Adrenal gland (tissue), 12 donors: ENCODE measurements around the gene SEC14L5. TPM values are rescaled to one million over a fixed set of nuclear protein-coding genes. Genes with fewer than 3 reads are reported as not detected.
"Not testable (repeated sequence)": the region's sequence is repeated elsewhere in the genome, so short reads cannot be mapped to it uniquely, and the experiment has no call there.

Source experiments
- DNase-seq, 7 donors: peaks; one replicate each; pipeline ENCODE4 v3.0.0-alpha.2; 2019 to 2020
- H3K27ac ChIP-seq, 5 donors: fragments of 200-600 bp; sonication (generic) in 4 of 5; 1 replicate in 3 of 5; 2 replicates in 2 of 5; pipeline versions ENCODE4 v1.5.1 to v1.8.0; 2016 to 2020; ENCODE audit warnings: mild to moderate bottlenecking in 1 of 5
- H3K27me3 ChIP-seq: fragments of 200-600 bp; 2 replicates; pipeline ENCODE4 v1.8.0; 2021
- H3K36me3 ChIP-seq, 2 donors: fragments of 200-600 bp; replicated peaks in 1 of 2; 1 replicate in 1 of 2; 2 replicates in 1 of 2; pipeline versions ENCODE4 v1.5.1 to v1.8.0; 2018 to 2022
- H3K4me1 ChIP-seq, 2 donors: fragments of 200-600 bp; replicated peaks in 1 of 2; 1 replicate in 1 of 2; 2 replicates in 1 of 2; pipeline versions ENCODE4 v1.5.1 to v1.8.0; 2018 to 2021
- H3K4me3 ChIP-seq, 4 donors: fragments of 200-600 bp; sonication (generic) in 3 of 4; one replicate each; pipeline ENCODE4 v1.5.1; 2016 to 2018
- H3K9me3 ChIP-seq, 3 donors: fragments of 200-600 bp; sonication (generic) in 1 of 3; replicated peaks in 1 of 3; 1 replicate in 2 of 3; 2 replicates in 1 of 3; pipeline versions ENCODE4 v1.5.1 to v1.8.0; 2016 to 2021
- CTCF ChIP-seq, 6 experiments: fragments of 450-650 bp in 4 of 6; fragments of 200-600 bp in 2 of 6; sonication (generic) in 1 of 6; IDR thresholded peaks; 1 replicate in 5 of 6; 2 replicates in 1 of 6; pipeline versions ENCODE4 v1.5.1 to v1.8.0; 2016 to 2021; ENCODE audit warnings: antibody characterized with exemption in 6 of 6, mild to moderate bottlenecking in 2 of 6, moderate library complexity in 1 of 6
- POLR2A ChIP-seq, 2 donors: fragments of 450-650 bp; IDR thresholded peaks; one replicate each; pipeline ENCODE4 v1.6.1; 2017; ENCODE audit warnings: antibody characterized with exemption in 2 of 2, mild to moderate bottlenecking in 2 of 2, moderate library complexity in 1 of 2
- WGBS, 4 donors: extraction: QIAGEN DNeasy Blood & Tissue Kit in 2 of 4; methylation state at CpG; one replicate each; pipeline versions ENCODE4 v1.1.5 to v1.1.7; 2013 to 2017; 5-methylcytosine and 5-hydroxymethylcytosine counted together
- intact Hi-C, 2 donors: fragments of 100-400 bp; cut with DNase I; formaldehyde crosslinking; loops; one replicate each; pipeline versions ENCODE4 v1.14.1 to v1.15.0; 2022 to 2023
- polyA plus RNA-seq, 3 donors: library from polyadenylated mRNA; stranded (reverse); fragments of 200-250 nt in 2 of 3; fragments of 350-450 nt in 1 of 3; fragmentation: Illumina TruSeq in 1 of 3; extraction: RNeasy Lipid Tissue Mini Kit (QIAGEN cat#74804) in 1 of 3; gene quantifications; one replicate each; pipeline ENCODE4 v1.2.3, GENCODE V29; 2013 to 2014
- total RNA-seq, 9 donors: library from RNA; depleted of rRNA in 4 of 9; stranded (reverse); fragments of >200 nt in 4 of 9; fragments of 120-200 nt in 1 of 9; fragmentation: NEBNext Ultra II Directional in 1 of 9; extraction: Animal tissue kit (Norgen Biotek cat#: 25700) in 1 of 9; gene quantifications; one replicate each; pipeline versions ENCODE4 v1.1.0 to v1.2.4, GENCODE V29; 2013 to 2023
- donor health status: healthy with polysubstance abuse.
- donor health status: Bipolar disorder and iron deficiency.
- donor health status: DM: yes; HTN: yes; CAD: no.
- donor health status: DM: no; HTN: no; CAD: no.
- donor health status: DM: no; HTN: no; CAD: no.
- donor health status: DM: yes; HTN: yes; CAD: no.

The SEC14L5 gene
- total and polyA plus RNA-seq, 12 donors, result 0.12 to 1.8 (median 0.69) TPM

GRCh38 chr16:5042574-5043171 lies 84.5 kb downstream of the SEC14L5 start:
- TF ChIP-seq CTCF (IDR thresholded peaks at IDR 0.05), result no peak
- TF ChIP-seq POLR2A (IDR thresholded peaks at IDR 0.05), result no peak
- DNase-seq, result no peak
- H3K4me3 ChIP-seq, result no peak overlapping the region
- no peaks in the 10 kb centered on the region for H3K4me1 ChIP-seq
- intact Hi-C loops, result no loop called here
- WGBS, 4 donors, result 69 to 87% (median 80%) methylated on average over 11 to 14 of the region's 14 CpGs
- H3K36me3 ChIP-seq, result no peaks in the 10 kb centered on the region
- no peak overlapping the region for H3K27ac ChIP-seq
- no peaks in the 10 kb centered on the region for H3K9me3 ChIP-seq
- H3K27me3 ChIP-seq, result no peaks in the 10 kb centered on the region

GRCh38 chr16:5044011-5044540 lies 85.9 kb downstream of the SEC14L5 start:
- 90 to 98% (median 93%) methylated on average over 7 to 8 of the region's 8 CpGs for WGBS, 4 donors
- TF ChIP-seq POLR2A (IDR thresholded peaks at IDR 0.05) (no peak), CTCF (IDR thresholded peaks at IDR 0.05) (no peak)
- intact Hi-C loops, result no loop called here
- DNase-seq, result no peak
- Histone ChIP-seq H3K4me1 (no peaks in the 10 kb centered on the region), H3K9me3 (no peaks in the 10 kb centered on the region), H3K27ac (no peak overlapping the region), H3K36me3 (no peaks in the 10 kb centered on the region), H3K4me3 (no peak overlapping the region), H3K27me3 (no peaks in the 10 kb centered on the region)

- 92 to 98% (median 94%) methylated on average over 11 of the region's 11 CpGs for WGBS, 4 donors
- H3K27ac ChIP-seq, intact Hi-C loops, H3K4me1 ChIP-seq, H3K36me3 ChIP-seq, H3K4me3 ChIP-seq, H3K27me3 ChIP-seq, H3K9me3 ChIP-seq, DNase-seq: not testable (repeated sequence)
These were observed 86.5 kb downstream of the SEC14L5 start for GRCh38 chr16:5044581-5044980.

- Histone ChIP-seq H3K27me3 (no peaks in the 10 kb centered on the region), H3K4me1 (no peaks in the 10 kb centered on the region), H3K27ac (no peak overlapping the region), H3K9me3 (no peaks in the 10 kb centered on the region), H3K4me3 (no peak overlapping the region), H3K36me3 (no peaks in the 10 kb centered on the region)
- WGBS, 4 donors, result 79 to 92% (median 88%) methylated on average over 5 to 10 of the region's 10 CpGs
- intact Hi-C loops, result no loop called here
- no peak for DNase-seq
- TF ChIP-seq CTCF (IDR thresholded peaks at IDR 0.05) (no peak), POLR2A (IDR thresholded peaks at IDR 0.05) (no peak)
These were observed 87.5 kb downstream of the SEC14L5 start for GRCh38 chr16:5045499-5046115.

GRCh38 chr16:5046914-5047313 lies 88.8 kb downstream of the SEC14L5 start:
- Histone ChIP-seq H3K4me1 (no peaks in the 10 kb centered on the region), H3K27ac (no peak overlapping the region), H3K27me3 (no peaks in the 10 kb centered on the region), H3K4me3 (no peak overlapping the region), H3K36me3 (no peaks in the 10 kb centered on the region), H3K9me3 (no peaks in the 10 kb centered on the region)
- no peak for DNase-seq
- 83 to 91% (median 87%) methylated on average over 2 of the region's 2 CpGs for WGBS, 4 donors
- TF ChIP-seq CTCF (IDR thresholded peaks at IDR 0.05) (no peak), POLR2A (IDR thresholded peaks at IDR 0.05) (no peak)
- intact Hi-C loops, result no loop called here
